Panc1 (cell line): ENCODE data around the gene CEPT1. TPM values are rescaled to one million over a fixed set of nuclear protein-coding genes. Genes with fewer than 3 reads are reported as not detected.

ENCODE experiments used
- ATAC-seq: fragments of 200-7000 bp; cut with Tn5 transposase; 2 replicates; pipeline ENCODE4 v1.9.1; 2020; ENCODE audit warnings: mild to moderate bottlenecking, moderate library complexity
- BruUV-seq: library from RNA; stranded (reverse); fragments of 400-500 nt; replicated peaks from 2 replicates; lab custom pipeline; 2021; lab: Mats Ljungman, UMichigan
- CTCF ChIA-PET: fragments of 300-600 bp; sonication (Branson Sonifier 250); formaldehyde crosslinking; loops from one replicate; lab custom pipeline; 2022; ENCODE audit warnings: antibody characterized with exemption; lab: Charles Lee
- POLR2A ChIA-PET: fragments of 300-600 bp; sonication (Branson Sonifier 250); formaldehyde crosslinking; loops from one replicate; lab custom pipeline; 2022; ENCODE audit warnings: antibody characterized with exemption; lab: Charles Lee
- DNase-seq: peaks from one replicate; pipeline ENCODE4 v3.0.0-alpha.2; 2010; ENCODE audit warnings: low read depth, low spot score
- H3K27ac ChIP-seq: 2 replicates; pipeline ENCODE4 v1.5.1; 2011; ENCODE audit warnings: mild to moderate bottlenecking, low read length, inconsistent platforms
- H3K27me3 ChIP-seq: fragments of 200-500 bp; sonication (Bioruptor generic); 2 replicates; pipeline ENCODE4 v1.6.0; 2014; ENCODE audit warnings: low read length, inconsistent platforms; ENCODE audit not compliant: control insufficient read depth, insufficient read depth
- H3K36me3 ChIP-seq: fragments of 200-500 bp; sonication (Bioruptor generic); 2 replicates; pipeline ENCODE4 v1.5.1; 2014; ENCODE audit warnings: inconsistent platforms, mild to moderate bottlenecking, low read length, moderate library complexity; ENCODE audit not compliant: control insufficient read depth, insufficient read depth
- H3K4me1 ChIP-seq: 2 replicates; pipeline ENCODE4 v1.5.1; 2011; ENCODE audit warnings: inconsistent platforms, mild to moderate bottlenecking, low read length, moderate library complexity; ENCODE audit not compliant: control insufficient read depth, insufficient read depth
- H3K4me3 ChIP-seq, 2 experiments: 2 replicates each; pipeline ENCODE4 v1.5.1; 2011 to 2012; ENCODE audit warnings: low read depth in 2 of 2, low read length in 2 of 2, mild to moderate bottlenecking in 2 of 2, inconsistent platforms in 1 of 2, moderate library complexity in 1 of 2
- H3K9me3 ChIP-seq: fragments of 200-500 bp; sonication (Bioruptor generic); 2 replicates; pipeline ENCODE4 v1.5.1; 2014; ENCODE audit warnings: low read depth, mild to moderate bottlenecking, inconsistent platforms, low read length, moderate library complexity; ENCODE audit not compliant: control insufficient read depth, insufficient read depth
- POLR2AphosphoS5 ChIP-seq: IDR thresholded peaks from 2 replicates; pipeline ENCODE4 v1.6.1; 2012; ENCODE audit warnings: mild to moderate bottlenecking, low read depth, low read length, moderate library complexity
- SIN3A ChIP-seq: IDR thresholded peaks from 2 replicates; pipeline ENCODE4 v1.6.1; 2012; ENCODE audit warnings: low read depth, mild to moderate bottlenecking, low read length, moderate library complexity, borderline replicate concordance; ENCODE audit not compliant: insufficient read depth
- TCF7L2 ChIP-seq: IDR thresholded peaks from 2 replicates; pipeline ENCODE4 v1.6.1; 2011; ENCODE audit warnings: mild to moderate bottlenecking, low read depth, low read length, inconsistent platforms
- in situ Hi-C: cut with HindIII; loops from 2 replicates; pipeline ENCODE4 v1.10.0; 2016; ENCODE audit warnings: low sequenced_read_pairs, low pct_unique_long_range_greater_than_20kb
- intact Hi-C: fragments of 100-400 bp; cut with micrococcal nuclease; formaldehyde crosslinking; loops from one replicate; pipeline ENCODE4 v1.10.0; 2022; ENCODE audit not compliant: unreplicated experiment
- total RNA-seq: library from RNA; stranded (reverse); gene quantifications from one replicate; pipeline ENCODE4 v1.2.1, GENCODE V29; 2021; ENCODE audit not compliant: unreplicated experiment
- TF ChIP-seq, protein P1 (sequence below), 2 experiments: IDR thresholded peaks; 2 replicates each; pipeline ENCODE4 v1.6.1; 2011 to 2012; ENCODE audit warnings: low read depth in 2 of 2, control low read depth in 1 of 2, low read length in 1 of 2, mild to moderate bottlenecking in 1 of 2, moderate library complexity in 1 of 2; ENCODE audit not compliant: insufficient read depth in 1 of 2
- TF ChIP-seq, protein P2 (sequence below): fragments of 450-650 bp; IDR thresholded peaks from 2 replicates; pipeline ENCODE4 v1.5.1; 2017; ENCODE audit warnings: mild to moderate bottlenecking

The CEPT1 gene
- total RNA-seq, 1 experiment from 2014 or later, result 21.9 TPM

DNA sequence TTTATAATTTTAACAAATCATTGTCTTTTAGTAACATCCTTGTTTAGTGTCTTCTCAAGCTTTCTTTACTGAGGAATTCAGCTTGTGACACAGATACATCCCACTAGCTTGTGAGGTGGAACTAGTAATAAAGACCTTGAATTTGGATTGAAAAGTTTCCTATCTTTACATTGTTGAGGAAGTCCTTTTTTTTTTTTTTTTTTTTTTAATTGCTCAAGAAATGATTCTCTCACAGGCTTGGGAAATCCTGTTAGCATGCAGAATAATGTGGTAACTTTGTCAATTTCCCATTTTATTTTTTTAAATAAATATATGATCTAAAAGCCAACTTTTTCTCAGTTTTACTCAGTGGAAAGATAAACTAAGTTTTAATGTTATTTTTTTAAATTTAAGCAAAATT lies 44.6 kb downstream of the CEPT1 start:
- Histone ChIP-seq H3K36me3 (no peaks in the 10 kb centered on the region; the same call in 1 of the 2 replicates), H3K9me3 (no peaks in the 10 kb centered on the region), H3K27me3 (no peaks in the 10 kb centered on the region), H3K4me3 (no peak overlapping the region), H3K27ac (no peak overlapping the region), H3K4me1 (no peaks in the 10 kb centered on the region)
- ChIA-PET CTCF (no interaction called here), POLR2A (no interaction called here)
- ATAC-seq, result no peak
- intact Hi-C loops, result no loop called here
- in situ Hi-C loops, result no loop called here
- no TSS peak for BruUV-seq
- no peak for DNase-seq
- TF ChIP-seq POLR2AphosphoS5, result no peak
- TF ChIP-seq, protein P1, sequence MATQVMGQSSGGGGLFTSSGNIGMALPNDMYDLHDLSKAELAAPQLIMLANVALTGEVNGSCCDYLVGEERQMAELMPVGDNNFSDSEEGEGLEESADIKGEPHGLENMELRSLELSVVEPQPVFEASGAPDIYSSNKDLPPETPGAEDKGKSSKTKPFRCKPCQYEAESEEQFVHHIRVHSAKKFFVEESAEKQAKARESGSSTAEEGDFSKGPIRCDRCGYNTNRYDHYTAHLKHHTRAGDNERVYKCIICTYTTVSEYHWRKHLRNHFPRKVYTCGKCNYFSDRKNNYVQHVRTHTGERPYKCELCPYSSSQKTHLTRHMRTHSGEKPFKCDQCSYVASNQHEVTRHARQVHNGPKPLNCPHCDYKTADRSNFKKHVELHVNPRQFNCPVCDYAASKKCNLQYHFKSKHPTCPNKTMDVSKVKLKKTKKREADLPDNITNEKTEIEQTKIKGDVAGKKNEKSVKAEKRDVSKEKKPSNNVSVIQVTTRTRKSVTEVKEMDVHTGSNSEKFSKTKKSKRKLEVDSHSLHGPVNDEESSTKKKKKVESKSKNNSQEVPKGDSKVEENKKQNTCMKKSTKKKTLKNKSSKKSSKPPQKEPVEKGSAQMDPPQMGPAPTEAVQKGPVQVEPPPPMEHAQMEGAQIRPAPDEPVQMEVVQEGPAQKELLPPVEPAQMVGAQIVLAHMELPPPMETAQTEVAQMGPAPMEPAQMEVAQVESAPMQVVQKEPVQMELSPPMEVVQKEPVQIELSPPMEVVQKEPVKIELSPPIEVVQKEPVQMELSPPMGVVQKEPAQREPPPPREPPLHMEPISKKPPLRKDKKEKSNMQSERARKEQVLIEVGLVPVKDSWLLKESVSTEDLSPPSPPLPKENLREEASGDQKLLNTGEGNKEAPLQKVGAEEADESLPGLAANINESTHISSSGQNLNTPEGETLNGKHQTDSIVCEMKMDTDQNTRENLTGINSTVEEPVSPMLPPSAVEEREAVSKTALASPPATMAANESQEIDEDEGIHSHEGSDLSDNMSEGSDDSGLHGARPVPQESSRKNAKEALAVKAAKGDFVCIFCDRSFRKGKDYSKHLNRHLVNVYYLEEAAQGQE (IDR thresholded peaks at IDR 0.05; ENCODE audit: insufficient read depth in 1 of 2, low read depth in 2 of 2, low read length in 1 of 2), result no peak
- no peak for TF ChIP-seq SIN3A
- TF ChIP-seq, protein P2, sequence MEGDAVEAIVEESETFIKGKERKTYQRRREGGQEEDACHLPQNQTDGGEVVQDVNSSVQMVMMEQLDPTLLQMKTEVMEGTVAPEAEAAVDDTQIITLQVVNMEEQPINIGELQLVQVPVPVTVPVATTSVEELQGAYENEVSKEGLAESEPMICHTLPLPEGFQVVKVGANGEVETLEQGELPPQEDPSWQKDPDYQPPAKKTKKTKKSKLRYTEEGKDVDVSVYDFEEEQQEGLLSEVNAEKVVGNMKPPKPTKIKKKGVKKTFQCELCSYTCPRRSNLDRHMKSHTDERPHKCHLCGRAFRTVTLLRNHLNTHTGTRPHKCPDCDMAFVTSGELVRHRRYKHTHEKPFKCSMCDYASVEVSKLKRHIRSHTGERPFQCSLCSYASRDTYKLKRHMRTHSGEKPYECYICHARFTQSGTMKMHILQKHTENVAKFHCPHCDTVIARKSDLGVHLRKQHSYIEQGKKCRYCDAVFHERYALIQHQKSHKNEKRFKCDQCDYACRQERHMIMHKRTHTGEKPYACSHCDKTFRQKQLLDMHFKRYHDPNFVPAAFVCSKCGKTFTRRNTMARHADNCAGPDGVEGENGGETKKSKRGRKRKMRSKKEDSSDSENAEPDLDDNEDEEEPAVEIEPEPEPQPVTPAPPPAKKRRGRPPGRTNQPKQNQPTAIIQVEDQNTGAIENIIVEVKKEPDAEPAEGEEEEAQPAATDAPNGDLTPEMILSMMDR, result no peak
- no peak for TF ChIP-seq TCF7L2

DNA sequence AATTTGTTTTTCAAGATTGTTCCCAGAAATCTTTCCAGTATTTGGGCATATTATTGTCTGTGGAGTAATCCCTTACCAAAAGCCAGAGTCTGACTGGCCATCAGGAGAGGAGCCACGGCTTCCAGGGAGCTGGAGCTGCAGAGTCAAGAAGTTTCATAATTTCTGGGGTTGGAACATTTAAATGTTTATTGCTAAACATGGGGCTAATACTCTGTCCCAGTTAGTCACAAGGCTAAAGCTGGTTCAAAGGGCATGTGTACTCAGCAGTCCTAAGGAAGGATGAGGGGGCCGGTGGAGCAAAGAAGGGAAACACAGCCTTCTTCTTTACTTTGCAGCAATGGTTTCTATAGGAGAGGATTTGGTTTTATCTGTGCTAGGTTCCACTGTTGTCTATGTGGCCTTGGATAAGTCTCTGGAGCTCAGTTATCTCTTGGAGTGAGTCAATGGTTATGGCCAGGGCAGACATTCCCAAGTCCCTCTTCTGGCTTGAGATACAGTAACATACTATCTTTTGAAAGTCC lies 51.0 kb downstream of the CEPT1 start:
- H3K36me3 ChIP-seq, result no peaks in the 10 kb centered on the region
- no peaks in the 10 kb centered on the region for H3K9me3 ChIP-seq
- BruUV-seq, result no TSS peak
- DNase-seq (no peak), ATAC-seq (no peak)
- ChIA-PET POLR2A (no interaction called here), CTCF (interaction anchor here (0.6 kb wide), 1 partner anchor 1722 kb away, joined by 3 read pairs; no protein-coding TSS in a partner anchor)
- intact Hi-C loops, result no loop called here
- H3K27ac ChIP-seq, result no peak overlapping the region
- in situ Hi-C loops, result no loop called here
- H3K27me3 ChIP-seq, result no peaks in the 10 kb centered on the region
- TF ChIP-seq, protein P1 (IDR thresholded peaks at IDR 0.05; ENCODE audit: insufficient read depth in 1 of 2, low read depth in 2 of 2, low read length in 1 of 2), result no peak
- TF ChIP-seq, protein P2, result no peak
- no peak for TF ChIP-seq POLR2AphosphoS5
- TF ChIP-seq TCF7L2, result no peak
- no peak for TF ChIP-seq SIN3A
- H3K4me3 ChIP-seq, result no peak overlapping the region
- no peaks in the 10 kb centered on the region; the same call in 1 of the 2 replicates for H3K4me1 ChIP-seq
